Measurements from ENCODE around the gene MYDGF.

The MYDGF gene

DNA sequence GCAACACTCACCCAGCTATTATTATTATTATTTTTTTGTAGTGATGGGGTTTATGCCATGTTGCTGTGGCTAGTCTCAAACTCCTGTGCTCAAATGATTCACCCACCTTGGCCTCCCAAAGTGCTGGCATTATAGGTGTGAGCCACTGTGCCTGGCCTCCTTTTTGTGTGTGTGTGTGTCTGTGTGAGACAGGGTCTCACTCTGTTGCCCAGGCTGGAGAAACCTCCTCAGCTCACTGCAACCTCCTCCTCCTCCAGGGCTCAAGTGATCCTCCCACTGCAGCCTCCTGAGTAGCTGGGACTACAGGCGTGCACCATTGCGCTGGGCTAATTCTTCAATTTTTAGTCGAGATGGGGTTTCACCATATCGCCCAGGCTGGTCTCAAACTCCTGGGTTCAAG is 3.6 kb upstream of the MYDGF start:
- no peaks in the 10 kb centered on the region for H3K27me3 ChIP-seq (ENCODE audit: insufficient read depth, poor library complexity, severe bottlenecking)
- no peak for DNase-seq (ENCODE audit: low read depth in 1 of 2, low spot score in 1 of 2)
- no peak overlapping the region for H3K4me3 ChIP-seq (replicated peaks; ENCODE audit: insufficient read depth, low read length)
- no peak overlapping the region for H3K27ac ChIP-seq (replicated peaks)
- TF ChIP-seq SPI1 (IDR thresholded peaks at IDR 0.05; ENCODE audit: borderline replicate concordance, low read depth), result no peak
- TF ChIP-seq POLR2AphosphoS5 (IDR thresholded peaks at IDR 0.05; ENCODE audit: low read depth), result no peak
- no peak for TF ChIP-seq GABPA (IDR thresholded peaks at IDR 0.05; ENCODE audit: low read depth)
- TF ChIP-seq, protein P1, sequence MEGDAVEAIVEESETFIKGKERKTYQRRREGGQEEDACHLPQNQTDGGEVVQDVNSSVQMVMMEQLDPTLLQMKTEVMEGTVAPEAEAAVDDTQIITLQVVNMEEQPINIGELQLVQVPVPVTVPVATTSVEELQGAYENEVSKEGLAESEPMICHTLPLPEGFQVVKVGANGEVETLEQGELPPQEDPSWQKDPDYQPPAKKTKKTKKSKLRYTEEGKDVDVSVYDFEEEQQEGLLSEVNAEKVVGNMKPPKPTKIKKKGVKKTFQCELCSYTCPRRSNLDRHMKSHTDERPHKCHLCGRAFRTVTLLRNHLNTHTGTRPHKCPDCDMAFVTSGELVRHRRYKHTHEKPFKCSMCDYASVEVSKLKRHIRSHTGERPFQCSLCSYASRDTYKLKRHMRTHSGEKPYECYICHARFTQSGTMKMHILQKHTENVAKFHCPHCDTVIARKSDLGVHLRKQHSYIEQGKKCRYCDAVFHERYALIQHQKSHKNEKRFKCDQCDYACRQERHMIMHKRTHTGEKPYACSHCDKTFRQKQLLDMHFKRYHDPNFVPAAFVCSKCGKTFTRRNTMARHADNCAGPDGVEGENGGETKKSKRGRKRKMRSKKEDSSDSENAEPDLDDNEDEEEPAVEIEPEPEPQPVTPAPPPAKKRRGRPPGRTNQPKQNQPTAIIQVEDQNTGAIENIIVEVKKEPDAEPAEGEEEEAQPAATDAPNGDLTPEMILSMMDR (IDR thresholded peaks at IDR 0.05; ENCODE audit: insufficient read depth, low read length), result no peak
- TF ChIP-seq, protein P2, sequence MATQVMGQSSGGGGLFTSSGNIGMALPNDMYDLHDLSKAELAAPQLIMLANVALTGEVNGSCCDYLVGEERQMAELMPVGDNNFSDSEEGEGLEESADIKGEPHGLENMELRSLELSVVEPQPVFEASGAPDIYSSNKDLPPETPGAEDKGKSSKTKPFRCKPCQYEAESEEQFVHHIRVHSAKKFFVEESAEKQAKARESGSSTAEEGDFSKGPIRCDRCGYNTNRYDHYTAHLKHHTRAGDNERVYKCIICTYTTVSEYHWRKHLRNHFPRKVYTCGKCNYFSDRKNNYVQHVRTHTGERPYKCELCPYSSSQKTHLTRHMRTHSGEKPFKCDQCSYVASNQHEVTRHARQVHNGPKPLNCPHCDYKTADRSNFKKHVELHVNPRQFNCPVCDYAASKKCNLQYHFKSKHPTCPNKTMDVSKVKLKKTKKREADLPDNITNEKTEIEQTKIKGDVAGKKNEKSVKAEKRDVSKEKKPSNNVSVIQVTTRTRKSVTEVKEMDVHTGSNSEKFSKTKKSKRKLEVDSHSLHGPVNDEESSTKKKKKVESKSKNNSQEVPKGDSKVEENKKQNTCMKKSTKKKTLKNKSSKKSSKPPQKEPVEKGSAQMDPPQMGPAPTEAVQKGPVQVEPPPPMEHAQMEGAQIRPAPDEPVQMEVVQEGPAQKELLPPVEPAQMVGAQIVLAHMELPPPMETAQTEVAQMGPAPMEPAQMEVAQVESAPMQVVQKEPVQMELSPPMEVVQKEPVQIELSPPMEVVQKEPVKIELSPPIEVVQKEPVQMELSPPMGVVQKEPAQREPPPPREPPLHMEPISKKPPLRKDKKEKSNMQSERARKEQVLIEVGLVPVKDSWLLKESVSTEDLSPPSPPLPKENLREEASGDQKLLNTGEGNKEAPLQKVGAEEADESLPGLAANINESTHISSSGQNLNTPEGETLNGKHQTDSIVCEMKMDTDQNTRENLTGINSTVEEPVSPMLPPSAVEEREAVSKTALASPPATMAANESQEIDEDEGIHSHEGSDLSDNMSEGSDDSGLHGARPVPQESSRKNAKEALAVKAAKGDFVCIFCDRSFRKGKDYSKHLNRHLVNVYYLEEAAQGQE (IDR thresholded peaks at IDR 0.05; ENCODE audit: insufficient replicate concordance, low read depth), result no peak

- no peak overlapping the region for H3K27ac ChIP-seq (replicated peaks)
- no peak overlapping the region for H3K4me3 ChIP-seq (replicated peaks; ENCODE audit: insufficient read depth, low read length)
- no peaks in the 10 kb centered on the region for H3K27me3 ChIP-seq (ENCODE audit: insufficient read depth, poor library complexity, severe bottlenecking)
- TF ChIP-seq GABPA (IDR thresholded peaks at IDR 0.05; ENCODE audit: low read depth) (no peak), SPI1 (IDR thresholded peaks at IDR 0.05; ENCODE audit: borderline replicate concordance, low read depth) (no peak), POLR2AphosphoS5 (IDR thresholded peaks at IDR 0.05; ENCODE audit: low read depth) (no peak)
- TF ChIP-seq, protein P2 (IDR thresholded peaks at IDR 0.05; ENCODE audit: insufficient replicate concordance, low read depth), result no peak
- TF ChIP-seq, protein P1 (IDR thresholded peaks at IDR 0.05; ENCODE audit: insufficient read depth, low read length), result no peak
- DNase-seq (ENCODE audit: low read depth in 1 of 2, low spot score in 1 of 2), result no peak
Observed at GRCh38 chr19:4673216-4673615, 3.1 kb upstream of the MYDGF start.

GRCh38 chr19:4671185-4671851 is 1.2 kb upstream of the MYDGF start:
- H3K4me3 ChIP-seq (replicated peaks; ENCODE audit: insufficient read depth, low read length), result no peak overlapping the region
- no peak for DNase-seq (ENCODE audit: low read depth in 1 of 2, low spot score in 1 of 2)
- no peaks in the 10 kb centered on the region for H3K27me3 ChIP-seq (ENCODE audit: insufficient read depth, poor library complexity, severe bottlenecking)
- H3K27ac ChIP-seq (replicated peaks), result no peak overlapping the region
- TF ChIP-seq, protein P2 (IDR thresholded peaks at IDR 0.05; ENCODE audit: insufficient replicate concordance, low read depth), result no peak
- TF ChIP-seq POLR2AphosphoS5 (IDR thresholded peaks at IDR 0.05; ENCODE audit: low read depth) (no peak), GABPA (IDR thresholded peaks at IDR 0.05; ENCODE audit: low read depth) (no peak), SPI1 (IDR thresholded peaks at IDR 0.05; ENCODE audit: borderline replicate concordance, low read depth) (no peak)
- TF ChIP-seq, protein P1 (IDR thresholded peaks at IDR 0.05; ENCODE audit: insufficient read depth, low read length), result no peak
